Fibroblast of peridontal ligament (primary cell): ENCODE data around the gene GALNT1.

Source experiments
- DNase-seq: peaks from one replicate; pipeline ENCODE4 v3.0.0-alpha.2; 2010; ENCODE audit errors: extremely low read depth

GALNT1 gene

GRCh38 chr18:35756506-35757117, 175.1 kb downstream of the GALNT1 start:
- DNase-seq, result peak; percentile 74
